ENCODE results near the gene PRKG1.

DNA sequence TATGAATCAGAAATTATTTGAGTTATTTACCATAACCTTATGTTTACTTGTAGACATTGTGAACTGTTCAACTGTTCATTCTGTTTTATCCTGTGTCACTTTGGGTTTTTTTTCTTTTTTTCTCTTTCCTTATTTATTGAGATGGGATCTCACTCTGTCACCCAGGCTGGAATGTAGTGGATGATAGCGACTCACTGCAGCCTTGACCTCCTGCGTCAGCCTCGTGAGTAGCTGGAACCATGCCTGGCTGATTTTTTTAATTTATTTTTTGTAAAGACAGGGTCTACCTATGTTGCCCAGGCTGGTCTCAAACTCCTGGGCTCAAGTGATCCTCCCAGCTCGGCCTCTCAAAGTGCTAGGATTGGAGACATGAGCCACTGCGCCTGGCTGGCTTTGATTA is 528.0 kb downstream of the PRKG1 start:
- TF ChIP-seq, protein P1, sequence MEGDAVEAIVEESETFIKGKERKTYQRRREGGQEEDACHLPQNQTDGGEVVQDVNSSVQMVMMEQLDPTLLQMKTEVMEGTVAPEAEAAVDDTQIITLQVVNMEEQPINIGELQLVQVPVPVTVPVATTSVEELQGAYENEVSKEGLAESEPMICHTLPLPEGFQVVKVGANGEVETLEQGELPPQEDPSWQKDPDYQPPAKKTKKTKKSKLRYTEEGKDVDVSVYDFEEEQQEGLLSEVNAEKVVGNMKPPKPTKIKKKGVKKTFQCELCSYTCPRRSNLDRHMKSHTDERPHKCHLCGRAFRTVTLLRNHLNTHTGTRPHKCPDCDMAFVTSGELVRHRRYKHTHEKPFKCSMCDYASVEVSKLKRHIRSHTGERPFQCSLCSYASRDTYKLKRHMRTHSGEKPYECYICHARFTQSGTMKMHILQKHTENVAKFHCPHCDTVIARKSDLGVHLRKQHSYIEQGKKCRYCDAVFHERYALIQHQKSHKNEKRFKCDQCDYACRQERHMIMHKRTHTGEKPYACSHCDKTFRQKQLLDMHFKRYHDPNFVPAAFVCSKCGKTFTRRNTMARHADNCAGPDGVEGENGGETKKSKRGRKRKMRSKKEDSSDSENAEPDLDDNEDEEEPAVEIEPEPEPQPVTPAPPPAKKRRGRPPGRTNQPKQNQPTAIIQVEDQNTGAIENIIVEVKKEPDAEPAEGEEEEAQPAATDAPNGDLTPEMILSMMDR (conservative IDR thresholded peaks at IDR 0.05; ENCODE audit: low read length) = no peak
- no peak for TF ChIP-seq EZH2phosphoT487 (IDR thresholded peaks at IDR 0.05; ENCODE audit: borderline replicate concordance)

Measured in Loucy (cell line).